SK-N-SH treated with all-trans-retinoic acid at 6 μM for 48 hours (cell line): ENCODE results near the gene WASF2.

Source experiments
- BACH2 ChIP-seq: fragments of 250-450 bp; sonication (Bioruptor Pico); IDR thresholded peaks from 2 replicates; pipeline ENCODE4 v1.9.0; 2021; ENCODE audit warnings: mild to moderate bottlenecking, borderline replicate concordance
- CSDC2 ChIP-seq: fragments of 250-450 bp; sonication (Bioruptor Pico); IDR thresholded peaks from 2 replicates; pipeline ENCODE4 v1.5.0; 2020; ENCODE audit warnings: mild to moderate bottlenecking, moderate library complexity
- ISL1 ChIP-seq: fragments of 250-450 bp; sonication (Bioruptor Pico); IDR thresholded peaks from 2 replicates; pipeline ENCODE4 v2.1.2; 2022; ENCODE audit warnings: mild to moderate bottlenecking, moderate library complexity
- RARB ChIP-seq: fragments of 250-450 bp; sonication (Bioruptor Pico); IDR thresholded peaks from 2 replicates; pipeline ENCODE4 v1.8.0; 2021; ENCODE audit warnings: mild to moderate bottlenecking, moderate library complexity
- TCF4 ChIP-seq: fragments of 250-450 bp; sonication (Bioruptor Pico); IDR thresholded peaks from 2 replicates; pipeline ENCODE4 v1.8.0; 2021; ENCODE audit warnings: mild to moderate bottlenecking, moderate library complexity, borderline replicate concordance
- ZFP3 ChIP-seq: fragments of 250-450 bp; sonication (Bioruptor Pico); IDR thresholded peaks from 2 replicates; pipeline ENCODE4 v1.5.0; 2020; ENCODE audit warnings: mild to moderate bottlenecking, moderate library complexity
- ZFP30 ChIP-seq: fragments of 450-650 bp; formaldehyde crosslinking; IDR thresholded peaks from 2 replicates; pipeline ENCODE4 v1.5.0; 2022; ENCODE audit warnings: mild to moderate bottlenecking, moderate library complexity
- ZNF565 ChIP-seq: fragments of 450-650 bp; formaldehyde crosslinking; conservative IDR thresholded peaks from 2 replicates; pipeline ENCODE4 v1.5.0; 2020; ENCODE audit warnings: low read depth, mild to moderate bottlenecking, moderate library complexity
- TF ChIP-seq, protein P1 (sequence below): fragments of 250-450 bp; sonication (Bioruptor Pico); IDR thresholded peaks from 2 replicates; pipeline ENCODE4 v1.5.1; 2020; ENCODE audit warnings: low read depth, mild to moderate bottlenecking, moderate library complexity
- TF ChIP-seq, protein P2 (sequence below): fragments of 250-450 bp; sonication (Bioruptor Pico); IDR thresholded peaks from 2 replicates; pipeline ENCODE4 v1.8.0; 2020; ENCODE audit warnings: mild to moderate bottlenecking, moderate library complexity, borderline replicate concordance

DNA sequence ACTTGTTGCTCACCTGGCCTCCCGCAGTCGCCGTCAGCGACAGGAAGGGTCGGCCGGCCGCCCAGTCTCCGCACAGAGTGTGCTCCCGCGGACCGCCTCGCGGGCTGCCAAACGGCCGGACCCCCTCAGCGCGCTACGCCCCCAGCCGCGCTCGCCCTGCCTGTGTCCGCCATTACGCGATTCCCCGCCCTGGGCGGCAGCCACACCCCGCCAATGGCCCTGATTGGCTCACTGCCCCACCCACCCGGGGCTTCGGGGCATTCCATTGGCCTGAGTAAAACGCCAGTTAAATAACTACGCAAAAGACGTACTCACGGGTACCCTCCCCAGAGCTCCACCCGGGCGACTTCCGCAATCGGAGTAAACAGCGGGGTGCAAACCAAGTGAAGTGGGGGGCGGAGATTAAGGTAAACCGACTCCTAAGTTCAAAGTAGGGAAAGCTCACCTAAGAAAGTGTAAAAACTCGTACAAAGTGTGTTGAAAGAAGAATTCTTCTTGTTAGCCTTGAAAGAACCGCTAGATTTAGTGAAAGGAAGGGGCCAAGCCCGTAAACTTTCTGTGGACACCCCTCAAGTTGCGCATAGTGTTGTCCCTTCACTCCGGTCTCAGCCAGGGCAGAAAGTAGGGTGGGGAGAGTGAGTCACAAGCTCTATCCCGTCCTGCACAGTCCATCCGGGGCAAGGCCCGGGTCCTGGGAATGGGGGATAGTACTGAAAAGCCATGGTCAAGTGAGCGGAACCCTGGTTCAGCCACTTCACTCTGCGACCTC, at the start of gene WASF2:
- TF ChIP-seq ZFP3 (CRISPR knock-in tag) (no peak), ISL1 (no peak), CSDC2 (CRISPR knock-in tag) (no peak), BACH2 (CRISPR knock-in tag) (no peak), TCF4 (no peak), RARB (no peak), ZNF565 (CRISPR knock-in tag) (no peak), ZFP30 (CRISPR knock-in tag) (no peak)
- TF ChIP-seq, protein P1, sequence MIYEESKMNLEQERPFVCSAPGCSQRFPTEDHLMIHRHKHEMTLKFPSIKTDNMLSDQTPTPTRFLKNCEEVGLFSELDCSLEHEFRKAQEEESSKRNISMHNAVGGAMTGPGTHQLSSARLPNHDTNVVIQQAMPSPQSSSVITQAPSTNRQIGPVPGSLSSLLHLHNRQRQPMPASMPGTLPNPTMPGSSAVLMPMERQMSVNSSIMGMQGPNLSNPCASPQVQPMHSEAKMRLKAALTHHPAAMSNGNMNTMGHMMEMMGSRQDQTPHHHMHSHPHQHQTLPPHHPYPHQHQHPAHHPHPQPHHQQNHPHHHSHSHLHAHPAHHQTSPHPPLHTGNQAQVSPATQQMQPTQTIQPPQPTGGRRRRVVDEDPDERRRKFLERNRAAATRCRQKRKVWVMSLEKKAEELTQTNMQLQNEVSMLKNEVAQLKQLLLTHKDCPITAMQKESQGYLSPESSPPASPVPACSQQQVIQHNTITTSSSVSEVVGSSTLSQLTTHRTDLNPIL (CRISPR knock-in tag) = no peak
- TF ChIP-seq, protein P2, sequence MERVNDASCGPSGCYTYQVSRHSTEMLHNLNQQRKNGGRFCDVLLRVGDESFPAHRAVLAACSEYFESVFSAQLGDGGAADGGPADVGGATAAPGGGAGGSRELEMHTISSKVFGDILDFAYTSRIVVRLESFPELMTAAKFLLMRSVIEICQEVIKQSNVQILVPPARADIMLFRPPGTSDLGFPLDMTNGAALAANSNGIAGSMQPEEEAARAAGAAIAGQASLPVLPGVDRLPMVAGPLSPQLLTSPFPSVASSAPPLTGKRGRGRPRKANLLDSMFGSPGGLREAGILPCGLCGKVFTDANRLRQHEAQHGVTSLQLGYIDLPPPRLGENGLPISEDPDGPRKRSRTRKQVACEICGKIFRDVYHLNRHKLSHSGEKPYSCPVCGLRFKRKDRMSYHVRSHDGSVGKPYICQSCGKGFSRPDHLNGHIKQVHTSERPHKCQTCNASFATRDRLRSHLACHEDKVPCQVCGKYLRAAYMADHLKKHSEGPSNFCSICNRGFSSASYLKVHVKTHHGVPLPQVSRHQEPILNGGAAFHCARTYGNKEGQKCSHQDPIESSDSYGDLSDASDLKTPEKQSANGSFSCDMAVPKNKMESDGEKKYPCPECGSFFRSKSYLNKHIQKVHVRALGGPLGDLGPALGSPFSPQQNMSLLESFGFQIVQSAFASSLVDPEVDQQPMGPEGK (CRISPR knock-in tag) = no peak
